Spleen (tissue), 11 donors: ENCODE measurements around the gene IMMP2L. TPM values are rescaled to one million over a fixed set of nuclear protein-coding genes. Genes with fewer than 3 reads are reported as not detected.

Experiments used
- DNase-seq: peaks from one replicate; pipeline ENCODE4 v3.0.0-alpha.2; 2020
- H3K27ac ChIP-seq, 8 donors: fragments of 200-600 bp; sonication (generic) in 7 of 8; 1 replicate in 4 of 8; 2 replicates in 4 of 8; pipeline versions ENCODE4 v1.5.0 to v1.8.0; 2016 to 2021; ENCODE audit warnings: inconsistent platforms in 4 of 8, mild to moderate bottlenecking in 4 of 8, moderate library complexity in 1 of 8
- H3K27me3 ChIP-seq, 7 donors: fragments of 200-600 bp; sonication (generic) in 6 of 7; replicated peaks in 1 of 7; 1 replicate in 4 of 7; 2 replicates in 3 of 7; pipeline versions ENCODE4 v1.5.0 to v1.8.0; 2016 to 2021; ENCODE audit warnings: inconsistent platforms in 3 of 7, mild to moderate bottlenecking in 1 of 7
- H3K36me3 ChIP-seq, 6 donors: fragments of 200-600 bp; sonication (generic) in 5 of 6; 1 replicate in 4 of 6; 2 replicates in 2 of 6; pipeline versions ENCODE4 v1.5.0 to v1.8.0; 2016 to 2021; ENCODE audit warnings: inconsistent platforms in 2 of 6
- H3K4me1 ChIP-seq, 6 donors: fragments of 200-600 bp; sonication (generic) in 5 of 6; 1 replicate in 3 of 6; 2 replicates in 3 of 6; pipeline versions ENCODE4 v1.5.0 to v1.8.0; 2016 to 2021; ENCODE audit warnings: inconsistent platforms in 3 of 6
- H3K4me3 ChIP-seq, 8 donors: fragments of 200-600 bp; sonication (generic) in 7 of 8; 1 replicate in 4 of 8; 2 replicates in 4 of 8; pipeline versions ENCODE4 v1.5.0 to v1.8.0; 2016 to 2021; ENCODE audit warnings: inconsistent platforms in 4 of 8, mild to moderate bottlenecking in 4 of 8, moderate library complexity in 2 of 8
- H3K9me3 ChIP-seq, 8 donors: fragments of 200-600 bp; sonication (generic) in 7 of 8; 1 replicate in 4 of 8; 2 replicates in 4 of 8; pipeline versions ENCODE4 v1.5.0 to v1.8.0; 2016 to 2021; ENCODE audit warnings: inconsistent platforms in 4 of 8
- POLR2A ChIP-seq, 3 donors: fragments of 450-650 bp; IDR thresholded peaks; one replicate each; pipeline ENCODE4 v1.5.1; 2017; ENCODE audit warnings: antibody characterized with exemption in 3 of 3, mild to moderate bottlenecking in 1 of 3
- POLR2AphosphoS5 ChIP-seq, 3 donors: sonication (generic); formaldehyde crosslinking; IDR thresholded peaks; one replicate each; pipeline ENCODE4 v1.5.1; 2017; ENCODE audit warnings: antibody characterized with exemption in 3 of 3
- WGBS, 5 donors: extraction: QIAGEN DNeasy Blood & Tissue Kit in 3 of 5; methylation state at CpG; one replicate each; pipeline versions ENCODE4 v1.1.5 to v1.1.7; 2013 to 2018; 5-methylcytosine and 5-hydroxymethylcytosine counted together
- intact Hi-C: fragments of 100-400 bp; cut with DNase I; formaldehyde crosslinking; loops from one replicate; pipeline ENCODE4 v1.15.0; 2023; ENCODE audit warnings: low total_unique reads
- polyA plus RNA-seq, 3 donors: library from polyadenylated mRNA; stranded (reverse); fragments of 200-250 nt; gene quantifications; one replicate each; pipeline ENCODE4 v1.2.1, GENCODE V29; 2013
- total RNA-seq, 7 donors: library from RNA; depleted of rRNA in 3 of 7; stranded (reverse); fragments of >200 nt in 3 of 7; fragmentation: NEBNext Ultra II Directional in 4 of 7; extraction: Animal tissue kit (Norgen Biotek cat#: 25700) in 4 of 7; gene quantifications; one replicate each; pipeline versions ENCODE4 v1.1.0 to v1.2.1, GENCODE V29; 2016 to 2021
- TF ChIP-seq, protein P1 (sequence below), 11 experiments: fragments of 200-600 bp in 7 of 11; fragments of 450-650 bp in 4 of 11; sonication (generic) in 4 of 11; IDR thresholded peaks in 8 of 11; conservative IDR thresholded peaks in 3 of 11; 1 replicate in 7 of 11; 2 replicates in 4 of 11; pipeline versions ENCODE4 v1.4.0 to v1.8.0; 2016 to 2021; ENCODE audit warnings: antibody characterized with exemption in 11 of 11, inconsistent platforms in 4 of 11, mild to moderate bottlenecking in 1 of 11
- donor health status: healthy with polysubstance abuse.
- donor health status: DM: no; HTN: no; CAD: no; lungs with moderate emphysema.
- donor health status: DM: no; HTN: no; CAD: no.
- donor health status: Bipolar disorder and iron deficiency.
- donor health status: healthy.
- donor health status: DM: no; HTN: no; CAD: no.
- donor health status: DM: yes; HTN: yes; CAD: no.

Gene IMMP2L
- total and polyA plus RNA-seq, 10 donors = 6.5 to 32.7 (median 9.8) TPM

- no peaks in the 10 kb centered on the region for H3K36me3 ChIP-seq
- no peaks in the 10 kb centered on the region for H3K9me3 ChIP-seq
- DNase-seq = no peak
- intact Hi-C loops = no loop called here
- H3K27me3 ChIP-seq = no peaks in the 10 kb centered on the region
- H3K4me1 ChIP-seq = no peaks in the 10 kb centered on the region
- 36 to 96% (median 44%) methylated on average over 1 of the region's 1 CpG for WGBS, 5 donors
- H3K4me3 ChIP-seq = no peak overlapping the region
- H3K27ac ChIP-seq = no peak overlapping the region
- no peak for TF ChIP-seq POLR2A (IDR thresholded peaks at IDR 0.05)
- no peak for TF ChIP-seq POLR2AphosphoS5 (IDR thresholded peaks at IDR 0.05)
- TF ChIP-seq, protein P1, sequence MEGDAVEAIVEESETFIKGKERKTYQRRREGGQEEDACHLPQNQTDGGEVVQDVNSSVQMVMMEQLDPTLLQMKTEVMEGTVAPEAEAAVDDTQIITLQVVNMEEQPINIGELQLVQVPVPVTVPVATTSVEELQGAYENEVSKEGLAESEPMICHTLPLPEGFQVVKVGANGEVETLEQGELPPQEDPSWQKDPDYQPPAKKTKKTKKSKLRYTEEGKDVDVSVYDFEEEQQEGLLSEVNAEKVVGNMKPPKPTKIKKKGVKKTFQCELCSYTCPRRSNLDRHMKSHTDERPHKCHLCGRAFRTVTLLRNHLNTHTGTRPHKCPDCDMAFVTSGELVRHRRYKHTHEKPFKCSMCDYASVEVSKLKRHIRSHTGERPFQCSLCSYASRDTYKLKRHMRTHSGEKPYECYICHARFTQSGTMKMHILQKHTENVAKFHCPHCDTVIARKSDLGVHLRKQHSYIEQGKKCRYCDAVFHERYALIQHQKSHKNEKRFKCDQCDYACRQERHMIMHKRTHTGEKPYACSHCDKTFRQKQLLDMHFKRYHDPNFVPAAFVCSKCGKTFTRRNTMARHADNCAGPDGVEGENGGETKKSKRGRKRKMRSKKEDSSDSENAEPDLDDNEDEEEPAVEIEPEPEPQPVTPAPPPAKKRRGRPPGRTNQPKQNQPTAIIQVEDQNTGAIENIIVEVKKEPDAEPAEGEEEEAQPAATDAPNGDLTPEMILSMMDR (IDR thresholded peaks at IDR 0.05 in 8 of 11, conservative IDR thresholded peaks at IDR 0.05 in 3 of 11) = no peak
Observed at GRCh38 chr7:110681941-110682340, 880.4 kb downstream of the IMMP2L start.

DNA sequence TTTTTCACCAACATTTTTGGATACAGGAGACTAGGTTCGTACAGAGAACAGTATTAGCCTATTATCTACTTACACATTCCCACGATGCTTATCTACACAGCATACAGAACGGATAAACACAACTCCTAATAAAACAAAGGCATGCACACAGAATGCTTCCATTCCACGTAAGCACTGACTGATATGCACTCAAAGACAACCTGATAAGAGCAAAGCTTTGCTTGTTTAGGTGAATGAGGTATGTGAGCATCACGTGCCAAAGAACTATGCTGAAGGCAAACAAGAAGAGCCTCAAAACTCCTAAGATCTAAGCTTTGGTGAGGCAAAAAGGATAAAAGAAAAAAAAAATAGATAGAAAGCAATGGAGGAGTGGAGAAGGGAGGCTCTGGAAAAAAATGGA lies 884.9 kb downstream of the IMMP2L start:
- H3K27me3 ChIP-seq = no peaks in the 10 kb centered on the region
- H3K4me3 ChIP-seq = no peak overlapping the region
- WGBS, 5 donors = 73 to 83% (median 73%) methylated on average over 5 of the region's 5 CpGs
- H3K4me1 ChIP-seq = no peaks in the 10 kb centered on the region
- no peak for DNase-seq
- H3K27ac ChIP-seq = no peak overlapping the region
- TF ChIP-seq, protein P1 (IDR thresholded peaks at IDR 0.05 in 8 of 11, conservative IDR thresholded peaks at IDR 0.05 in 3 of 11) = no peak
- TF ChIP-seq POLR2AphosphoS5 (IDR thresholded peaks at IDR 0.05) (no peak), POLR2A (IDR thresholded peaks at IDR 0.05) (no peak)
- intact Hi-C loops = no loop called here
- peaks cover 5 to 29% (median 23%) of the 10 kb centered on the region in 8 donors for H3K9me3 ChIP-seq
- H3K36me3 ChIP-seq = peaks cover 0 to 4% (median 0%) of the 10 kb centered on the region in 6 donors

- DNase-seq = no peak
- no peak overlapping the region for H3K4me3 ChIP-seq
- peaks cover 0 to 4% (median 0%) of the 10 kb centered on the region in 6 donors for H3K36me3 ChIP-seq
- TF ChIP-seq, protein P1 (IDR thresholded peaks at IDR 0.05 in 8 of 11, conservative IDR thresholded peaks at IDR 0.05 in 3 of 11) = no peak
- TF ChIP-seq POLR2A (IDR thresholded peaks at IDR 0.05) (no peak), POLR2AphosphoS5 (IDR thresholded peaks at IDR 0.05) (no peak)
- H3K9me3 ChIP-seq = peaks cover 5 to 35% (median 27%) of the 10 kb centered on the region in 8 donors
- intact Hi-C loops = no loop called here
- no peaks in the 10 kb centered on the region for H3K4me1 ChIP-seq
- no peak overlapping the region for H3K27ac ChIP-seq
- WGBS, 5 donors = 86 to 95% (median 87%) methylated on average over 2 of the region's 2 CpGs
- H3K27me3 ChIP-seq = no peaks in the 10 kb centered on the region
Observed at GRCh38 chr7:110676785-110677184, 885.5 kb downstream of the IMMP2L start.

DNA sequence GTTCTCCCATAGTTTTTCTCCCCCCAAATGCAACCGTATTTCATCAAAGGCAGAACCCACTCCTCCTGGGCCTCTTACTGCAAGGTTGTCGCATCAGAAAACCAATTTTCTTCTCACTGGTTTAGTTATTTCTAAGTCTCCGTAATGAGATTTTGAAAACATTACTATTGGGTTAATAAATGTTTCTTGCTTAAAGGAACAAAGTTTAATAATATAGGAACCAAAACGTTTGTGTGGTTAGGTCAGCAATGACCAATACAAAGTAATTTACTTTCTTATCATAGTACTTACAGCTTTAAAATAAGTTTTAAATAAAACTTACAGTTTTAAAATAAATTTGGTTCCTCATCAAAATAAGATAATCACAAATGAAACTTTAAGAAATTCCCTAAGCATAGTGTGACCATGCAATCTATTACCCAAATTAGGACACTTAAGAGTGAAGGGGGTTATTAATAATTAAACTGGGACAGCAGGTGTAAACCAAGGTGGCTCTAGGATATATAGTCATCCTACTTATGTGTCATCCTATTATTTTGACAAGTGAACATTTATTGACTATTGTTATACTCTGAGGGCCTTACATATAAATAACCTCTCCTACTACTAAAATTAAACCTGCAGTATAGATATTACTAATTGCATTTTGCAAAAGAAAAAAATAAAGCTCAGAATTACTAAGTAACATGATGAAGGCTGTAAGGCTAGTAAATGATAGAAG lies 886.7 kb downstream of the IMMP2L start:
- Histone ChIP-seq H3K4me1 (no peaks in the 10 kb centered on the region), H3K4me3 (no peak overlapping the region), H3K9me3 (peaks cover 5 to 41% (median 28%) of the 10 kb centered on the region in 8 donors), H3K36me3 (peaks cover 0 to 4% (median 0%) of the 10 kb centered on the region in 6 donors), H3K27me3 (no peaks in the 10 kb centered on the region), H3K27ac (no peak overlapping the region)
- no peak for DNase-seq
- WGBS, 5 donors = 87 to 91% (median 88%) methylated on average over 4 of the region's 4 CpGs
- no peak for TF ChIP-seq POLR2A (IDR thresholded peaks at IDR 0.05)
- TF ChIP-seq POLR2AphosphoS5 (IDR thresholded peaks at IDR 0.05) = no peak
- TF ChIP-seq, protein P1 (IDR thresholded peaks at IDR 0.05 in 8 of 11, conservative IDR thresholded peaks at IDR 0.05 in 3 of 11) = no peak
- intact Hi-C loops = no loop called here
